Putamen (tissue), 1 donor: ENCODE measurements around the gene SPATA3.
"Not testable (repeated sequence)": the region's sequence is repeated elsewhere in the genome, so short reads cannot be mapped to it uniquely, and the experiment has no call there.

ENCODE experiments used
- DNase-seq: peaks from one replicate; pipeline ENCODE4 v3.0.0-alpha.2; 2016; ENCODE audit warnings: low spot score

The SPATA3 gene

GRCh38 chr2:230995821-230996220 lies at the start of gene SPATA3:
TSS of gene SPATA3 (plus strand) at chr2:230996121. CDS start at chr2:230996234, 113 bp downstream.
- no peak for DNase-seq

GRCh38 chr2:230946429-230947234 lies 49.3 kb upstream of the SPATA3 start:
- no peak for DNase-seq

DNA sequence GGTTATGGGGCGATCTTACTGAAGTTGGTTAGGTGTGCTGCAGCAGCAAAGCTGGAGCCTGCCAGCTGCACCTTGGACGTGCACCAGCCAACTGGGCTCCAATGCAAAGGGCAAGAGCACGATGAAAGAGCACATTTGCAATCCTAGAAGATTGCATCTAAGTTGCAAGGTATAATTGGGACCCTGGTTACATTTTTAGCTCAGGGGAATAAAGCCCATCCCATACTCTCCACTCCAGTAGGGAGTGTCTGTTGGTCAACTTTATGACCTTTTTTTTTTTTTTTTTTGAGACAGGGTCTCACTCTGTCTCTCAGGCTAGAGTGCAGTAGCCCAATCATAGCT lies 48.7 kb upstream of the SPATA3 start:
- DNase-seq = no peak

DNA sequence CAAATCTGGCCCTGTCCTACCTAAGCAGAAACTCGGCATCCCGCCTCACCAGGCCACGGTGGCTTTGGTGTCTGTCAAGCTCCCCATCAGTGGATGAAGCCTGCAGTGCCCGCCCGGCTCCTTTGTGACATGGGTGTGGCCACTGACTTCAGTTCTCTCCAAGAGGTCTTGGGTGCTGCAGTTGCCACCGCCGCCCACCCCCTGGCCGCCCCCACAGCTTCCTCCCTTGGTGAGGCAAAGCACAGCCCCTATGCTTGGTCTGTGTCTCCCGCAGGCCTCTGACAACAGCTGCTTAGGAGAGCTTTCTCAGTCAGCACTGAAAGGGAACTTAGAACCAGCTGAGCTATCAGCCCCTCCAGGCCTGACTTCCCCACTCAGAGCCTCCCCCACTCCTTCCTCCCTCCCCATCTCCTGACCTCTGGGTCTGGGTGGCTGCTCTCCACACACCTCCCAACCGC lies 48.0 kb upstream of the SPATA3 start:
- DNase-seq = no peak

DNA sequence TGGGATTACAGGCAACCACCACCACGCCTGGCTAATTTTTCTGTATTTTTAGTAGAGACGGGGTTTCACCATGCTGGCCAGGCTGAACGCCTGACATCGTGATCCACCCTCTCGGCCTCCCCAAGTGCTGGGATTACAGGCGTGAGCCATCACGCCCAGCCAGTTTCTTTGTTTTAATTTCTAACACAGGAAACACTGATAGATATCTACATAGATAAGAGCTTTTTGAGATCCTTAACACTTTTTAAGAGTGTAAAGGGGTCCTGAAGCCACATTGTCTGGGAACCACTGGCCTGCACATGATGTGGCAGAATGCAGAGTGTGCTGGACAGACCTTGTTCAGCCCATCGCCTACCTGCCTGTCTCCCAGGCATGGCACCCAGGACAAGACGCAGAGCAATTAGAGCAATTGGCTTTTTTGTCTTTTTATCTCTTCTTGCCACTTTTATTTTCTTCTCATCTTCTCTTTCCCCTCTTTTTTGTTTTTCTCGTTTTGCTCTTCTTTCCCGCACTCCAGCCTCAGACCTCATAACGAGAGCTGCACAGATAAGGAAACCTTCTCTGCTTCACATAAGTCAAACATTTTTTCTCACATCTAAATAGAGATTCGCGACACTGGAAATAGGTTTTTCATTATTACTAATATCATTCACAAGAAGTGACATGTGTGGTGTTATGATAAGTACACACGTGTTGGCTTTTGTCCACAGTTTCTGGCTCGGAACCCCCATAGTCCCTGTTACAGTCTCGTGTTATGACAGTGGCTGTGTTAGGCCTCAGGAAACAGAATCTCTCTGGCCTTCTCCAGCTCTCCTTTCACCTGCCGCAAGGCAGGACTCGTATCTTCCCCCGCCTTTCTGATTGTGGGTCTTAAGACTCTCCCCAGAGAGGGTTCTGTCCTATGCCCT lies 45.7 kb upstream of the SPATA3 start:
- DNase-seq = no peak

- DNase-seq = no peak
Observed at GRCh38 chr2:230950874-230951339, 45.0 kb upstream of the SPATA3 start.

- DNase-seq = no peak
Observed at GRCh38 chr2:230951396-230951795, 44.5 kb upstream of the SPATA3 start.

DNA sequence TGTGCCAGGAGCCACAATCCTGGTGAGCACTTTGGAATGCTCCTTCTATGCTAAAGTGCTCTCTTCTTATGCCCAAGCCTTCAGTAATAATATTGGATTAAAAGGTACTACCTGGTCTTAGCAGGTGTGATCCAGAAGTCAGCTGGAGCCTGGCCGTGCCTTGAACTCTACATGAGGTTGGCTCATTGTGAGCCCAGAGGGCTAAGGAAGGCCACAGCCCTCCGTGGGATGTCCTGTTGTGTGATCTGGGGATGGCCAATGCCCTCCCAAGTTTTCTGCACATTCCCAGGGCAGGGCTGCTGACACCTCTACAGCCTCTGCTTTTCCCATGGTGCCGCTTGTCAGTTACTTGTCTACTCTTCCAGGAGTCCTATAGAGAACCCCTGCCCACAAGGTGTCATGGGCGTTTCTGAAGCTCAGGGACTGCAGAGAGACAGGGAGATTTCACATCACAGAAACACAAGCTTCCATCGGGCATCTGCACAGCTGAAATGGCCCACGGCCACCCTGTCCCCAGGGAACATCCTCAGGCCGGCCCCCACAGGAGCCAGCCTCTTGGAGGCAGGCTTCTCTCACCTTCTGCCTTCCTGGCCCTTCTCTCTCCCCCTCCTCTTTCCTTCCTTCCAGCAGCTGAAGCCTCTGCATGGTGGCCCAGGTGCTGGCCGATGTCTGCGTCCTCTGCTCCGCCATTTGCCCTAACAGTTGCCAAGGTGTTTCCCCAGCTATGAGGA lies 43.5 kb upstream of the SPATA3 start:
- DNase-seq = no peak

- DNase-seq = no peak
Observed at GRCh38 chr2:230953845-230954244, 42.1 kb upstream of the SPATA3 start.

- no peak for DNase-seq
Observed at GRCh38 chr2:230954746-230955145, 41.2 kb upstream of the SPATA3 start.

DNA sequence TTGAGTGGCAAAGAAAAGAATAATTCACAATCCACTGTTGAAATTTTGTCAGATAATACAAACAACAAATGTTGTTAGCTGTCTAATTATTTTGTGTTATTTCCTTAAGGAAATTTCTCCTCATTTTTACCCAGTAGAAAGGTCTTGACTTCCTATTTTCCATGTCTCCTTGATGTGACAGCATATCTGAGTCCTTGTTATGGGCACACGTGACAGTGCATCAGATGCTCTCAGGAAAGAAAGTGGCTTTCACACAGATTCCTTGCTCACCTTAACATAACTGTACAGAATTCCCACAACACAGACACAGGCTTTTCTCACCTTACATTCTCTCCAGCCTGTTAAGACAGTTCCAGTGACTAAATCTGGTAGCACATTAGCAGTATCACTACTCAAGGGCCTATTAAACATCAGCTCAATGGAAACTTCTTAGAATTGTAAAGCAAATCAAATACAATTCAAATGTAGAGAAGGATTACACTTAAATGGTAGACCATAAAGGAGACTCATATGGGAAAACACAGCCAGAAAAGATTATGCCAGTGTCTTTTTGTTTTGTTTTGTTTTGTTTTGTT lies 40.7 kb upstream of the SPATA3 start:
- no peak for DNase-seq

- DNase-seq = no peak
Observed at GRCh38 chr2:230956827-230957755, 38.8 kb upstream of the SPATA3 start.

DNA sequence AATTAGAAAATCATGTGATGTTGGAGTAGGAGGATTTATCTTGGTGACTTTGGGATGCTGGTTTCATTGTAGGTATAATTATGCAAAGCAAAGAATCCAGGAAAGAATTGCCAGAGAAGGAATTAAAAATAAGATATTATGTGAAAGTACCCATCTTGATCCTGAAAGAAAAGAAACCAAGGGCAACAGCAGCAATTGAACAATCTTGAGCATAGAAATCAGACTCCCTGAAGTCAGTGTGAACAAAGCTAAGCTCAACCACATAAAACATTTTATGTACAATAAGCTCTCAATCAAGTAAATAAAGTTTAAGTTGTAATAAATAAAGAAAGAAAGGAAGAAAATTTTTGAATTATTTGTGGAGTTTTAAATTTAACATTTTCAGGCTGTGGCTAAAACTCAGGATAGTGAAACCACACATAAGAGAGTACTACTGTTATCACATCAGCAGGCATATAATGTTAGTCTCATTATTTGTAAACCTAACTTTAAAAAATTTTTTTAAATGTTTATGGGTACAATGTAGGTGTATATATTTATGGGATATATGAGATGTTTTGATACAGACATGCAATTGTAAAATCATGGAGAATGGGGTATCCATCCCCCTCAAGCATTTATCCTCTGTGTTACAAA lies 38.0 kb upstream of the SPATA3 start:
- DNase-seq = no peak

DNA sequence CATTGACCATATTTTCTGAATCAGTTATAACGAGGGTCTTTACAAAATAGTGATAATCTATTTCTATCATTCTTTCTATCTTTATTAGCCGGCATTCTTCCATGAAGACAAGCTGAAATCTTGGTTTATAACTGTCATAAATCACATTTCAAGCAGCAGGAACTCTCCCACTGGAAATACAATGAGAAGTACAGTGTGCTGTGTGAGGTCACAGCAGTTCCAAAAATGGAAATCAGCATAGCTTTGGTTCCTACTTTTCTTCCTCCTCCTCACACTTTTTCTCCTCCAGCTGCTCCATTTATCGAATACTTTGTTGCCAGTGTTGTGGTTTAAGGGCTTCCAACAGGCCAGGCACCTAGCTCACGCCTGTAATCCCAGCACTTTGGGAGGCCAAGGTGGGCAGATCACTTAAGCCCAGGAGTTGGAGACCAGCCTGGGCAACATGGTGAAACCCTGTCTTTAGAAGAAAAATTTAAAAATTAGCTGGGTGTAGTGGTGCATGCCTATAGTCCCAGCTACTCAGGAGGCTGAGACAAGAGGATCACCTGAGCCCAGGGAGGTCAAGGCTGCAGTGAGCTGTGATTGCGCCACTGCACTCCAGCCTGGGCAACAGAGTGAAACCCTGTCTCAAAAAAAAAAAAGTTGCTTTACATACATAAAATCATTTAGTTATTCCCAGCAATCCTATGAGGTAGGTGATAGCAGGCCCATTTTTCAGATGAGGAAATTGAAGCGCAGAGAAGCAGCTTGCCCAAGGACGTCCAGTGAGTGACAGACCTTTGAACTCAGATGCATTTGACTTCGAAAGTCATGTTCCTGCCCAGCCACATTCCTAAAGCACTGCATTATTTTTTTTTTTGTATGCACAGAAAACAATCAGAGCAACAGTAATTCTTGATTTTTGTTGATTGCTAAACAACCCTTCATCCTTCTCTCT lies 36.8 kb upstream of the SPATA3 start:
- peak; percentile 49 for DNase-seq

GRCh38 chr2:230960026-230960425 lies 35.9 kb upstream of the SPATA3 start:
- no peak for DNase-seq

GRCh38 chr2:230961091-230961491 lies 34.8 kb upstream of the SPATA3 start:
- no peak for DNase-seq

- DNase-seq = no peak
Observed at GRCh38 chr2:230964136-230964730, 31.7 kb upstream of the SPATA3 start.

DNA sequence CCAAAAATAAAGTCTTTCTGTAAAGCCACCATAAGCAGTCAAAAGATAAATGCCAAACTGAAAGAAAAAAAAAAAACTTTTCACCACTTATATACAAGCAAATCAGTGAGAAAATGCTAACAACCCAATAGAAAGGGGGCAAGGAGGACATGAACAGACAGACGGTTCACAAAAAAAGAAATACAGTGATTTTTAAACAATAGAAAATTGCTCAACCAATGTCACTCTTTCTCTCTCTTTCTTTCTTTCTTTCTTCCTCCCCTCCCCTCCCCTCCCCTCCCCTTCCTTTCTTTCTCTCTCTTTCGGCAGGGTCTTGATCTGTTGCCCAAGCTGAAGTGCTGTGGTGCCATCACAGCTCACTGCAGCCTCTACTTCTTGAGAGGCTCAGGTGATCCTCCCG lies 28.8 kb upstream of the SPATA3 start:
- DNase-seq = no peak

DNA sequence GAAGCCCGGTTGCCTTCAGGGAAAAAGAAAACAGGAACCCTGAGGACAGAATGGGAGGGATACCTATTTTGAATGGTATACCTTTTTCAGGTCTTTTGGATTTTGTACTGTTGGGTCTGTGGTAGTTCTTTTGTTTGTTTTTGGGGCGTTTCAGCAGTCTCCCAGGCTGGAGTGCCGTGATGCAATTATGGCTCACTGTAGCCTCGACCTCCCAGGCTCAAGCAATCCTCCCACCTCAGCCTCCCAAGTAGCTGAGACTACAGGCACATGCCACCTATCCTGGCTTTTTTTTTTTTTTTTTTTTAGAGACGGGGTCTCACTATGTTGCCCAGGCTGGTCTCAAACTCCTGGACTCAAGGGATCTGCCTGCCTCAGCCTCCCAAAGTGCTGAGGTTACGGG lies 27.6 kb upstream of the SPATA3 start:
- DNase-seq = not testable (repeated sequence)
